C4-2B (cell line): ENCODE measurements around the gene PRAMEF9.
"Not testable (repeated sequence)": the region's sequence is repeated elsewhere in the genome, so short reads cannot be mapped to it uniquely, and the experiment has no call there.

Experiments
- ZFX ChIP-seq: fragments of 450-650 bp; IDR thresholded peaks from 2 replicates; pipeline ENCODE4 v1.6.1; 2017
- TF ChIP-seq, protein P1 (sequence below): fragments of 450-650 bp; conservative IDR thresholded peaks from 2 replicates; pipeline ENCODE4 v1.5.1; 2017; ENCODE audit warnings: mild to moderate bottlenecking

DNA sequence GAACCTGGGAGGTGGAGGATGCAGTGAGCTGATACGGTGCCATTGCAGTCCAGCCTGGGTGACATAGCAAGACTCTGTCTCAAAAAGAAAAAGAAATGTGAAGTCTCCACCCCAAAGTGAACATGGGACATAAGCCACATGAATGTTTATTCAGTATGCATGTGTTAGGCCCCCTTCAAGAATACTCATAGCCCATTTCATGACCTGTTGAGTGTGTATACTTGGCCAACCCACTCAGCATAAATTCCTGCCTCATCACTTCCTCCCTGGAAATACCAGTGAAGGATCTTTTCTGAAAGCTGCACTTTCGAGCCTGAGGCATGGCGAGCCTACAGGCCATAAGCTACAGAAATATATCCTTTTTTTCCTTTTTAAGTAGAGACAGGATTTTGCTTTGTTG, 47.6 kb downstream of the PRAMEF9 start:
- TF ChIP-seq, protein P1, sequence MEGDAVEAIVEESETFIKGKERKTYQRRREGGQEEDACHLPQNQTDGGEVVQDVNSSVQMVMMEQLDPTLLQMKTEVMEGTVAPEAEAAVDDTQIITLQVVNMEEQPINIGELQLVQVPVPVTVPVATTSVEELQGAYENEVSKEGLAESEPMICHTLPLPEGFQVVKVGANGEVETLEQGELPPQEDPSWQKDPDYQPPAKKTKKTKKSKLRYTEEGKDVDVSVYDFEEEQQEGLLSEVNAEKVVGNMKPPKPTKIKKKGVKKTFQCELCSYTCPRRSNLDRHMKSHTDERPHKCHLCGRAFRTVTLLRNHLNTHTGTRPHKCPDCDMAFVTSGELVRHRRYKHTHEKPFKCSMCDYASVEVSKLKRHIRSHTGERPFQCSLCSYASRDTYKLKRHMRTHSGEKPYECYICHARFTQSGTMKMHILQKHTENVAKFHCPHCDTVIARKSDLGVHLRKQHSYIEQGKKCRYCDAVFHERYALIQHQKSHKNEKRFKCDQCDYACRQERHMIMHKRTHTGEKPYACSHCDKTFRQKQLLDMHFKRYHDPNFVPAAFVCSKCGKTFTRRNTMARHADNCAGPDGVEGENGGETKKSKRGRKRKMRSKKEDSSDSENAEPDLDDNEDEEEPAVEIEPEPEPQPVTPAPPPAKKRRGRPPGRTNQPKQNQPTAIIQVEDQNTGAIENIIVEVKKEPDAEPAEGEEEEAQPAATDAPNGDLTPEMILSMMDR, result not testable (repeated sequence)
- not testable (repeated sequence) for TF ChIP-seq ZFX
